Esophagus squamous epithelium (tissue), 4 donors: ENCODE results near the gene PBX4.

Experiments used
- CTCF ChIP-seq, 6 experiments: fragments of 450-650 bp in 4 of 6; fragments of 200-600 bp in 2 of 6; sonication (generic) in 2 of 6; IDR thresholded peaks; one replicate each; pipeline ENCODE4 v1.5.1; 2016 to 2019; ENCODE audit warnings: antibody characterized with exemption in 6 of 6, mild to moderate bottlenecking in 4 of 6, moderate library complexity in 4 of 6
- POLR2A ChIP-seq, 4 donors: fragments of 450-650 bp; IDR thresholded peaks; one replicate each; pipeline ENCODE4 v1.6.1; 2017; ENCODE audit warnings: antibody characterized with exemption in 4 of 4, mild to moderate bottlenecking in 4 of 4, moderate library complexity in 3 of 4

GRCh38 chr19:19615086-19615485, 3.4 kb downstream of the PBX4 start:
- no peak for TF ChIP-seq CTCF (IDR thresholded peaks at IDR 0.05)
- TF ChIP-seq POLR2A (IDR thresholded peaks at IDR 0.05): no peak
